T-cell (primary cell): ENCODE data around the gene GRIN2C. TPM values are rescaled to one million over a fixed set of nuclear protein-coding genes. Genes with fewer than 3 reads are reported as not detected.

ENCODE experiments used
- ATAC-seq, 4 experiments: fragments of 200-7000 bp in 3 of 4; fragments of 150-1000 bp in 1 of 4; cut with Tn5 transposase; replicated peaks in 1 of 4; 1 replicate in 3 of 4; 2 replicates in 1 of 4; pipeline ENCODE4 v1.10.0; 2021; ENCODE audit warnings: moderate library complexity in 3 of 4, mild to moderate bottlenecking in 2 of 4, moderate number of reproducible peaks in 1 of 4
- CTCF ChIA-PET, 2 donors: fragments of 300-600 bp; sonication (Branson Sonifier 250); formaldehyde crosslinking; loops; one replicate each; lab custom pipeline; 2022; ENCODE audit warnings: antibody characterized with exemption in 2 of 2; lab: Charles Lee
- POLR2A ChIA-PET, 2 donors: fragments of 300-600 bp; sonication (Branson Sonifier 250); formaldehyde crosslinking; loops; one replicate each; lab custom pipeline; 2022; ENCODE audit warnings: antibody characterized with exemption in 2 of 2; lab: Charles Lee
- DNase-seq, 35 experiments: peaks; one replicate each; pipeline versions ENCODE4 v3.0.0 to v3.0.0-alpha.2; 2013 to 2023
- H3K27ac ChIP-seq: one replicate; pipeline ENCODE4 v1.5.1; 2013; ENCODE audit warnings: low read length
- H3K27me3 ChIP-seq, 2 experiments: replicated peaks in 1 of 2; 1 replicate in 1 of 2; 2 replicates in 1 of 2; pipeline versions ENCODE4 v1.6.1 to v1.7.0; 2013; ENCODE audit warnings: low read length in 1 of 2, mixed read lengths in 1 of 2; ENCODE audit not compliant: control insufficient read depth in 2 of 2, insufficient read depth in 2 of 2; ENCODE audit errors: extremely low read depth in 1 of 2
- H3K36me3 ChIP-seq, 2 donors: 1 replicate in 1 of 2; 2 replicates in 1 of 2; pipeline versions ENCODE4 v1.6.1 to v1.7.0; 2013; ENCODE audit warnings: low read length in 1 of 2; ENCODE audit not compliant: control insufficient read depth in 2 of 2, insufficient read depth in 1 of 2; ENCODE audit errors: extremely low read depth in 1 of 2
- H3K4me1 ChIP-seq, 2 experiments: 1 replicate in 1 of 2; 2 replicates in 1 of 2; pipeline versions ENCODE4 v1.6.1 to v1.7.0; 2013; ENCODE audit warnings: low read length in 2 of 2, mixed read lengths in 1 of 2; ENCODE audit not compliant: insufficient read depth in 2 of 2, control insufficient read depth in 1 of 2; ENCODE audit errors: extremely low read depth in 1 of 2
- H3K4me3 ChIP-seq, 2 donors: 1 replicate in 1 of 2; 2 replicates in 1 of 2; pipeline versions ENCODE4 v1.5.1 to v1.7.0; 2013; ENCODE audit warnings: mild to moderate bottlenecking in 2 of 2, low read length in 1 of 2, moderate library complexity in 1 of 2; ENCODE audit not compliant: control insufficient read depth in 1 of 2; ENCODE audit errors: extremely low read depth in 1 of 2
- H3K9me3 ChIP-seq: 2 replicates; pipeline ENCODE4 v1.7.0; 2013
- H3K27ac Mint-ChIP-seq, 2 donors: one replicate each; pipeline ENCODE4 v1.8.0; 2020 to 2021; ENCODE audit warnings: mild to moderate bottlenecking in 2 of 2, mixed read lengths in 2 of 2
- H3K27me3 Mint-ChIP-seq, 2 donors: one replicate each; pipeline ENCODE4 v1.8.0; 2021 to 2022; ENCODE audit warnings: mixed read lengths in 2 of 2
- H3K36me3 Mint-ChIP-seq: one replicate; pipeline ENCODE4 v1.8.0; 2021; ENCODE audit warnings: mixed read lengths
- H3K4me1 Mint-ChIP-seq, 3 donors: one replicate each; pipeline ENCODE4 v1.8.0; 2020 to 2022; ENCODE audit warnings: mixed read lengths in 3 of 3, mild to moderate bottlenecking in 1 of 3
- H3K4me3 Mint-ChIP-seq, 3 donors: one replicate each; pipeline ENCODE4 v1.8.0; 2020 to 2022; ENCODE audit warnings: mild to moderate bottlenecking in 3 of 3, mixed read lengths in 3 of 3, moderate library complexity in 3 of 3
- H3K9me3 Mint-ChIP-seq, 3 donors: one replicate each; pipeline ENCODE4 v1.8.0; 2020 to 2022; ENCODE audit warnings: mixed read lengths in 3 of 3
- WGBS: methylation state at CpG from one replicate; pipeline ENCODE4 v1.1.5; 2013; ENCODE audit warnings: missing lambda C conversion rate; ENCODE audit not compliant: insufficient coverage; 5-methylcytosine and 5-hydroxymethylcytosine counted together
- total RNA-seq, 35 experiments: library from RNA in 6 of 35; stranded (reverse) in 6 of 35; fragments of 120-200 nt in 1 of 35; gene quantifications; one replicate each; pipeline versions ENCODE4 v1.2.1 to v1.2.4 and lab custom pipeline; 2013 to 2026

GRIN2C gene
- total RNA-seq, 5 donors from 2014 or later (not counting 1 experiment from before 2014, with no cell fraction given) = not detected

- Histone ChIP-seq H3K4me1 (no peaks in the 10 kb centered on the region), H3K4me3 (no peak overlapping the region), H3K27ac (no peak overlapping the region), H3K9me3 (no peaks in the 10 kb centered on the region), H3K27me3 (peaks cover 0 to 3% of the 10 kb centered on the region in 2 experiments), H3K36me3 (peaks cover 26 to 59% of the 10 kb centered on the region in 2 donors)
- DNase-seq (no peak), ATAC-seq (no peak)
- Mint-ChIP-seq H3K27ac (no peak overlapping the region), H3K9me3 (no peaks in the 10 kb centered on the region), H3K4me3 (no peak overlapping the region), H3K27me3 (no peaks in the 10 kb centered on the region), H3K4me1 (no peaks in the 10 kb centered on the region), H3K36me3 (peaks cover 31% of the 10 kb centered on the region)
- WGBS = 90% methylated on average over 7 of the region's 12 CpGs
- POLR2A ChIA-PET = no interaction called here
- CTCF ChIA-PET = interaction anchor here in 1 of 2 donors (0.5 kb wide), 1 partner anchor 165 kb away, joined by 5 read pairs; no protein-coding TSS in a partner anchor
Measured at GRCh38 chr17:74822939-74823367, 36.7 kb downstream of the GRIN2C start.

GRCh38 chr17:74822335-74822938 lies 37.2 kb downstream of the GRIN2C start:
- H3K9me3 ChIP-seq = no peaks in the 10 kb centered on the region
- H3K27me3 Mint-ChIP-seq = no peaks in the 10 kb centered on the region
- H3K4me3 Mint-ChIP-seq = no peak overlapping the region
- H3K27ac ChIP-seq = no peak overlapping the region
- ChIA-PET POLR2A (no interaction called here), CTCF (no interaction called here)
- H3K4me3 ChIP-seq = no peak overlapping the region
- peaks cover 31% of the 10 kb centered on the region for H3K36me3 Mint-ChIP-seq
- DNase-seq (no peak), ATAC-seq (no peak)
- H3K4me1 ChIP-seq = no peaks in the 10 kb centered on the region
- H3K27me3 ChIP-seq = peaks cover 0 to 3% of the 10 kb centered on the region in 2 experiments
- H3K4me1 Mint-ChIP-seq = no peaks in the 10 kb centered on the region
- no peak overlapping the region for H3K27ac Mint-ChIP-seq
- peaks cover 29 to 64% of the 10 kb centered on the region in 2 donors for H3K36me3 ChIP-seq
- no peaks in the 10 kb centered on the region for H3K9me3 Mint-ChIP-seq
- 94% methylated on average over 7 of the region's 15 CpGs for WGBS

DNA sequence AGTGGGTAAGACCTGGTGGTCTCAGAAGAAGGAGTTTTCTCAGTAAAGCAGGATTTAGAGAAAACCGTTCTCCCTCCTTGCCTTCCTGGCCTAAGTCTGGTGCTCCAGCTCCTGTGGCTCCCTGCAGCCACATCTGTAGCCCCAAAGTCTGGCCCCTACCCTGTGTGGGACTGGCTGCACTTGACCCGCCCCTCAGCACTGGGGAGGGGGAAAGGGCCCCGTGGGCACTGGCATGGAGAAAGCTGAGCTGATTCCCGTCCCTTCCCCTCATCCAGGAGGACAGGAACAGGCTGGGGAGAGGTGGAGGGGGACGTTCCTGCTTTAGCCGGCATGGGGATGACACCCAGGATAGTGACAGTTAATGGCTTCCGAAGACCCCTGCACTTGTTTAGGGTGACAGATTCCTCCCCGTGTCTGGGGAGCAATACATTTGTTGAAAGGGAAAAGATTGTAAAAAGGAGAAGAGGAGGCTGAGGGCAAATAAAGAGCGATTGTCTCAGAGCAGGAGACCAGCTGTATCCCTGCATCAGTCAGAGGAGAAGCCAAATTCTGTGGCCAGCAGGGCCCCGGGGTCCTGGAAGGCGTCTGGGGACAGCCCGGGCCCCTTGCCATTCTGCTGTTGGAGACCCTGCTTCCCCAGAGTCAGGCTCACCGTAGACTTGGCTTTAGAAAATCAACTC lies 37.9 kb downstream of the GRIN2C start:
- no peaks in the 10 kb centered on the region for H3K4me1 ChIP-seq
- H3K27ac ChIP-seq = no peak overlapping the region
- H3K9me3 ChIP-seq = no peaks in the 10 kb centered on the region
- H3K36me3 ChIP-seq = peaks cover 29 to 69% of the 10 kb centered on the region in 2 donors
- peaks cover 0 to 3% of the 10 kb centered on the region in 2 experiments for H3K27me3 ChIP-seq
- no peak for ATAC-seq
- no peaks in the 10 kb centered on the region for H3K9me3 Mint-ChIP-seq
- no peak overlapping the region for H3K27ac Mint-ChIP-seq
- H3K4me3 Mint-ChIP-seq = no peak overlapping the region
- H3K27me3 Mint-ChIP-seq = no peaks in the 10 kb centered on the region
- H3K36me3 Mint-ChIP-seq = peaks cover 34% of the 10 kb centered on the region
- POLR2A ChIA-PET = no interaction called here
- H3K4me3 ChIP-seq = no peak overlapping the region
- CTCF ChIA-PET = no interaction called here
- DNase-seq = no peak
- whole genome bisulfite sequencing = 90% methylated on average over 7 of the region's 13 CpGs
- no peaks in the 10 kb centered on the region for H3K4me1 Mint-ChIP-seq

DNA sequence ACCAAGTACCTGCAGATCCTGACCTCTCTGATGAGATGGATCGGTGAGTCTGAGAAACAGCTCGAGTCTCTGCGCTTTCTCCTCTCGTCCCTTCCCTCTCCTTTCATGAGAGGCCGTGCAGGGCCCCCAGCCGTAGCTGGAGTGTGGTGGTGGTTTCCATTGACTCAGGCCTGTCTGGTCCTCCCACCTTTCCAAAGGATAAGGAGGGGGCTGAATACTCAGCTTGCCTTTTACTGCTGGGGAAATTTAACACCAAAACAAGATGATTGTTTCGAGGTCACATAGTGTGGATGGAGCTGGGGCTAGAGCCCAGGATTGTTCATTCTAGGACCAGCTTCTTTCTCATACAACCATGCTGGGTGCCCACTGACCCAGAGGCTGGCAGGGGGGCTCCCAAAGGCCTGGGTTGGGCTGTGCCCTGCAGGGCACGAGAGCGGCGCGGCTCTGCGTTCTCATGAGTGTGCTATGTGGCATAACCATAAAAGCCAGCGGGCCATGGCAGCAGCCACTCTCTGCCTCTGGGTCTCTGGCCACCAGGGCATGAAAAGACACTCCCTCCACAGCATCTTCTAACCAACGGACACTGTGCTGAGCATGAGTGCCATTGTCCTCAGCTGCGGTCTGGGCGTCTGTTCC lies 39.8 kb downstream of the GRIN2C start:
- H3K36me3 Mint-ChIP-seq = peaks cover 35% of the 10 kb centered on the region
- H3K36me3 ChIP-seq = peaks cover 17 to 58% of the 10 kb centered on the region in 2 donors
- H3K4me1 Mint-ChIP-seq = no peaks in the 10 kb centered on the region
- no peaks in the 10 kb centered on the region for H3K9me3 Mint-ChIP-seq
- ChIA-PET CTCF (no interaction called here), POLR2A (no interaction called here)
- no peak overlapping the region for H3K27ac ChIP-seq
- WGBS = 95% methylated on average over 6 of the region's 16 CpGs
- no peaks in the 10 kb centered on the region for H3K27me3 Mint-ChIP-seq
- DNase-seq (no peak), ATAC-seq (no peak)
- no peaks in the 10 kb centered on the region for H3K4me1 ChIP-seq
- no peak overlapping the region for H3K4me3 ChIP-seq
- no peak overlapping the region for H3K4me3 Mint-ChIP-seq
- no peaks in the 10 kb centered on the region for H3K9me3 ChIP-seq
- H3K27ac Mint-ChIP-seq = no peak overlapping the region
- peaks cover 0 to 3% of the 10 kb centered on the region in 2 experiments for H3K27me3 ChIP-seq

- 92% methylated on average over 2 of the region's 16 CpGs for WGBS
- Mint-ChIP-seq H3K27me3 (no peaks in the 10 kb centered on the region), H3K9me3 (no peaks in the 10 kb centered on the region), H3K36me3 (peaks cover 36% of the 10 kb centered on the region), H3K27ac (no peak overlapping the region), H3K4me3 (no peak overlapping the region), H3K4me1 (no peaks in the 10 kb centered on the region)
- ChIA-PET POLR2A (no interaction called here), CTCF (no interaction called here)
- H3K27ac ChIP-seq = no peak overlapping the region
- H3K4me1 ChIP-seq = no peaks in the 10 kb centered on the region
- no peak for ATAC-seq
- peaks cover 11 to 56% of the 10 kb centered on the region in 2 donors for H3K36me3 ChIP-seq
- H3K9me3 ChIP-seq = no peaks in the 10 kb centered on the region
- peaks cover 0 to 3% of the 10 kb centered on the region in 2 experiments for H3K27me3 ChIP-seq
- no peak for DNase-seq
- no peak overlapping the region for H3K4me3 ChIP-seq
Measured at GRCh38 chr17:74818291-74818938, 41.3 kb downstream of the GRIN2C start.

DNA sequence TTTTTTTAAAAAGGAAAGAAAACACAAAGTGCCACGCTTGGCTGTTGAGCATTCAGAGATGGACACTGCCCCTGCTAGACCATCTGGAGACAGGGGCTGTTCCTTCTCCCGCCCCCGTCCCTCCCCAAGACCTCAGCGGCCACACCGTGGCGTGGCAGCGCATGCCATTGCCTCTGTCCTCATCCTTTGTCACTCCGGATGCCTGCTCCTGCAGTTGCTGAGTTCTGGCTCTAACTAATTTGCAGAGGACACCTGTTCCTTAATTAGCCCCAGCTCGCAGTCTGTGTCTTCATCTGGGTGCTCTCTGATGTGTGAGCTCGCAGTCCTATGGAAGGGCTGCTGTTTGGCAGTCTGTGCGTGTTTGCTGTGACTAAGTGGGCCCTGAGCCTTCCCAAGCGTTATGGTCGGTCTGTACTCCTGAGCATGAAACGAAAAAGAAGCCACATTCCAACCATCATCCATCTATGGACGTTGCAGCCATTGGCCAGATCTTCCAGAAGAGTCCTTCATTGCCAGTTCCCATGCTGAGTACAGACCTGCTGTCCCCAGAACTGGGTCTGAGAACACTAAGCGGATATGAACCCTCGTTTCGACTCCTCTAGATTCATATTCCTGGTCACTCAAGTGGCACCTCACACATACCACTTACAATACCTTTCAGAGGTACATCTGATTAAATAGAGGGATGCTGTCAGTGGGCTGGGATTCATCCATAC lies 42.6 kb downstream of the GRIN2C start:
- DNase-seq = no peak
- Histone ChIP-seq H3K27me3 (peaks cover 0 to 3% of the 10 kb centered on the region in 2 experiments), H3K4me3 (no peak overlapping the region), H3K4me1 (no peaks in the 10 kb centered on the region), H3K27ac (no peak overlapping the region), H3K36me3 (peaks cover 11 to 57% of the 10 kb centered on the region in 2 donors), H3K9me3 (no peaks in the 10 kb centered on the region)
- H3K9me3 Mint-ChIP-seq = no peaks in the 10 kb centered on the region
- no peaks in the 10 kb centered on the region for H3K4me1 Mint-ChIP-seq
- no peak overlapping the region for H3K27ac Mint-ChIP-seq
- H3K36me3 Mint-ChIP-seq = peaks cover 38% of the 10 kb centered on the region
- POLR2A ChIA-PET = no interaction called here
- ATAC-seq = no peak
- WGBS = 88% methylated on average over 9 of the region's 18 CpGs
- CTCF ChIA-PET = no interaction called here
- H3K4me3 Mint-ChIP-seq = no peak overlapping the region
- no peaks in the 10 kb centered on the region for H3K27me3 Mint-ChIP-seq
